Measurements from ENCODE around the gene ISCA2.

- TF ChIP-seq, protein P1, sequence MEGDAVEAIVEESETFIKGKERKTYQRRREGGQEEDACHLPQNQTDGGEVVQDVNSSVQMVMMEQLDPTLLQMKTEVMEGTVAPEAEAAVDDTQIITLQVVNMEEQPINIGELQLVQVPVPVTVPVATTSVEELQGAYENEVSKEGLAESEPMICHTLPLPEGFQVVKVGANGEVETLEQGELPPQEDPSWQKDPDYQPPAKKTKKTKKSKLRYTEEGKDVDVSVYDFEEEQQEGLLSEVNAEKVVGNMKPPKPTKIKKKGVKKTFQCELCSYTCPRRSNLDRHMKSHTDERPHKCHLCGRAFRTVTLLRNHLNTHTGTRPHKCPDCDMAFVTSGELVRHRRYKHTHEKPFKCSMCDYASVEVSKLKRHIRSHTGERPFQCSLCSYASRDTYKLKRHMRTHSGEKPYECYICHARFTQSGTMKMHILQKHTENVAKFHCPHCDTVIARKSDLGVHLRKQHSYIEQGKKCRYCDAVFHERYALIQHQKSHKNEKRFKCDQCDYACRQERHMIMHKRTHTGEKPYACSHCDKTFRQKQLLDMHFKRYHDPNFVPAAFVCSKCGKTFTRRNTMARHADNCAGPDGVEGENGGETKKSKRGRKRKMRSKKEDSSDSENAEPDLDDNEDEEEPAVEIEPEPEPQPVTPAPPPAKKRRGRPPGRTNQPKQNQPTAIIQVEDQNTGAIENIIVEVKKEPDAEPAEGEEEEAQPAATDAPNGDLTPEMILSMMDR (IDR thresholded peaks at IDR 0.05; ENCODE audit: insufficient read depth, low read length, poor library complexity, severe bottlenecking), result no peak
- no peak for TF ChIP-seq EZH2phosphoT487 (conservative IDR thresholded peaks at IDR 0.05; ENCODE audit: low read length)
Observed at GRCh38 chr14:74545386-74545785, 51.8 kb downstream of the ISCA2 start.
